A673 (cell line): ENCODE data around the gene KLF12.

Experiments
- CTCF ChIP-seq: fragments of 300-800, 200-600 bp; sonication (generic); conservative IDR thresholded peaks from 2 replicates; pipeline ENCODE4 v1.5.1; 2017; ENCODE audit warnings: low read depth, mild to moderate bottlenecking, antibody characterized with exemption, low read length, moderate library complexity, mixed read lengths
- EZH2 ChIP-seq: fragments of 200-600 bp; sonication (generic); IDR thresholded peaks from 2 replicates; pipeline ENCODE4 v1.6.1; 2017; ENCODE audit warnings: borderline replicate concordance, low read depth, mild to moderate bottlenecking, mixed read lengths, antibody characterized with exemption, low read length; ENCODE audit not compliant: poor library complexity, severe bottlenecking

- TF ChIP-seq CTCF (no peak), EZH2 (no peak)
These were observed 32.2 kb upstream of the KLF12 start for GRCh38 chr13:74166261-74167004.
